ENCODE measurements around the gene THAP8. TPM values are rescaled to one million over a fixed set of nuclear protein-coding genes. Genes with fewer than 3 reads are reported as not detected.

Gene THAP8
- total and polyA plus RNA-seq, 2 donors (not counting 3 experiments of a cell fraction or from before 2014, with no cell fraction given) = 2.9 to 6.6 TPM

GRCh38 chr19:36023432-36023831 lies 30.7 kb downstream of the THAP8 start:
- Histone ChIP-seq H3K36me3 (ENCODE audit: control insufficient read depth in 2 of 2, extremely low read depth in 1 of 2, insufficient read depth in 2 of 2, low read length in 2 of 2) (peaks cover 0 to 19% of the 10 kb centered on the region in 2 experiments), H4K20me1 (replicated peaks; ENCODE audit: control insufficient read depth, extremely low read depth, insufficient read depth, low read length) (no peaks in the 10 kb centered on the region), H3K27me3 (ENCODE audit: control insufficient read depth in 2 of 2, insufficient read depth in 2 of 2, low read length in 2 of 2) (no peaks in the 10 kb centered on the region), H3K79me2 (ENCODE audit: control insufficient read depth, insufficient read depth, low read length) (no peaks in the 10 kb centered on the region), H3K27ac (ENCODE audit: insufficient read depth, low read depth, low read length) (no peak overlapping the region), H3K4me1 (ENCODE audit: control insufficient read depth, extremely low read depth, insufficient read depth, low read length) (no peaks in the 10 kb centered on the region), H3K9me3 (replicated peaks; ENCODE audit: control insufficient read depth, insufficient read depth, low read length) (no peaks in the 10 kb centered on the region), H2AFZ (ENCODE audit: low read depth, low read length) (no peak overlapping the region), H3K4me2 (ENCODE audit: insufficient read depth, low read length) (no peak overlapping the region), H3K4me3 (replicated peaks in 1 of 3; ENCODE audit: insufficient read depth in 1 of 3, low read depth in 1 of 3, low read length in 3 of 3) (no peak overlapping the region), H3K9me1 (replicated peaks; ENCODE audit: control insufficient read depth, extremely low read depth, insufficient read depth, low read length) (no peaks in the 10 kb centered on the region), H3K9ac (replicated peaks; ENCODE audit: extremely low read depth, insufficient read depth, low read length) (no peak overlapping the region)
- DNase-seq (ENCODE audit: low read depth, low spot score) = no peak
- BruUV-seq (replicated peaks) = no TSS peak
- dilution Hi-C loops (cut with MboI; ENCODE audit: extremely low pct_ligation_motif_present, low sequenced_read_pairs) = no loop called here
- TF ChIP-seq FOS (IDR thresholded peaks at IDR 0.05; ENCODE audit: borderline replicate concordance, insufficient read depth, low read length) = no peak
- TF ChIP-seq CTCF (IDR thresholded peaks at IDR 0.05; ENCODE audit: extremely low read depth in 1 of 2, insufficient read depth in 1 of 2, low read depth in 1 of 2, low read length in 2 of 2) = no peak
- no peak for TF ChIP-seq EZH2 (IDR thresholded peaks at IDR 0.05; ENCODE audit: borderline replicate concordance, low read depth, low read length, severe bottlenecking)
- no peak for TF ChIP-seq MYC (IDR thresholded peaks at IDR 0.05; ENCODE audit: low read depth, low read length)
- TF ChIP-seq GATA2 (IDR thresholded peaks at IDR 0.05; ENCODE audit: insufficient read depth, insufficient read length, low read depth, low read length) = no peak
- no peak for TF ChIP-seq POLR2A (IDR thresholded peaks at IDR 0.05; ENCODE audit: low read depth, low read length)
- TF ChIP-seq JUN (IDR thresholded peaks at IDR 0.05; ENCODE audit: borderline replicate concordance, insufficient read depth, insufficient read length, low read depth) = no peak
- no peak for TF ChIP-seq POLR2AphosphoS5 (IDR thresholded peaks at IDR 0.05; ENCODE audit: insufficient read depth, low read depth, low read length)
- intact Hi-C loops (cut with micrococcal nuclease) = no loop called here
- POLR2A ChIA-PET = no interaction called here
- no peak for FAIRE-seq
- CTCF ChIA-PET = no interaction called here
